SK-N-SH (cell line): ENCODE data around the gene SDHA.

Experiments
- CTCF ChIP-seq: fragments of 200-600 bp; sonication (generic); IDR thresholded peaks from 2 replicates; pipeline ENCODE4 v1.6.1; 2017; ENCODE audit warnings: antibody characterized with exemption, mild to moderate bottlenecking, moderate library complexity
- ELF1 ChIP-seq: IDR thresholded peaks from 2 replicates; pipeline ENCODE4 v1.4.0; 2012
- FOSL2 ChIP-seq: IDR thresholded peaks from 2 replicates; pipeline ENCODE4 v1.4.0; 2012; ENCODE audit warnings: low read depth, mild to moderate bottlenecking, moderate library complexity, borderline replicate concordance
- GABPA ChIP-seq: IDR thresholded peaks from 2 replicates; pipeline ENCODE4 v1.4.0; 2012; ENCODE audit warnings: low read depth, mild to moderate bottlenecking
- NFIC ChIP-seq: IDR thresholded peaks from 2 replicates; pipeline ENCODE4 v1.4.0; 2012; ENCODE audit warnings: borderline replicate concordance
- NRF1 ChIP-seq: IDR thresholded peaks from 2 replicates; pipeline ENCODE4 v1.6.1; 2012; ENCODE audit warnings: low read depth, mild to moderate bottlenecking, low read length
- TCF12 ChIP-seq: IDR thresholded peaks from 2 replicates; pipeline ENCODE4 v1.4.0; 2012
- TF ChIP-seq, protein P1 (sequence below): fragments of 150-350 bp; IDR thresholded peaks from 2 replicates; pipeline ENCODE4 v1.6.1; 2017; ENCODE audit warnings: antibody characterized with exemption, low read length, low read depth, borderline replicate concordance

DNA sequence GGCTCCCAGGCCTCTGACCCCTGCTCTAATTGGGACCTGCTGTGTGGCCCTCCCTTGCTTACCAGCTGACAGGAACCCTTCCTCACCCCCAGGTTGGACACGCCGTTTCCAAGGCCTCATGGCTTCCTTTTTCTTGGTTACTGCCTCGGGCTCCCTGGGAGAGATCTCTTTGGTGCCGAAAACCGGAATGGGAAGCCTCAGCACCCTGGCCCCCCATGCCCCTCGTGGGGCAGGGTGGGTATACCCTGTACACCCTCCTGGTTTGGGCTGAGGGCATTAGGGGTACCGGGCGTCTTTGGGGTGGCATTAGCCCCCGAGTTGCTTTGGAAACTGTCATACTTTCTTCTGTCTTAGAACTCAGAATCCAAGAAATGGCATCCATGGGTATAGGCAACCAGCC is 37.0 kb upstream of the SDHA start:
- TF ChIP-seq FOSL2: no peak
- TF ChIP-seq, protein P1, sequence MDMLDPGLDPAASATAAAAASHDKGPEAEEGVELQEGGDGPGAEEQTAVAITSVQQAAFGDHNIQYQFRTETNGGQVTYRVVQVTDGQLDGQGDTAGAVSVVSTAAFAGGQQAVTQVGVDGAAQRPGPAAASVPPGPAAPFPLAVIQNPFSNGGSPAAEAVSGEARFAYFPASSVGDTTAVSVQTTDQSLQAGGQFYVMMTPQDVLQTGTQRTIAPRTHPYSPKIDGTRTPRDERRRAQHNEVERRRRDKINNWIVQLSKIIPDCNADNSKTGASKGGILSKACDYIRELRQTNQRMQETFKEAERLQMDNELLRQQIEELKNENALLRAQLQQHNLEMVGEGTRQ: no peak
- TF ChIP-seq GABPA: no peak
- TF ChIP-seq TCF12: no peak
- no peak for TF ChIP-seq CTCF
- TF ChIP-seq ELF1: no peak
- TF ChIP-seq NFIC: no peak
- no peak for TF ChIP-seq NRF1
